Tibial nerve (tissue), 4 donors: ENCODE data around the gene AP1B1. TPM values are rescaled to one million over a fixed set of nuclear protein-coding genes. Genes with fewer than 3 reads are reported as not detected.

ENCODE experiments used
- DNase-seq, 2 donors: peaks; one replicate each; pipeline ENCODE4 v3.0.0-alpha.2; 2019; ENCODE audit warnings: low spot score in 2 of 2
- H3K27ac ChIP-seq, 4 donors: fragments of 200-600 bp; sonication (generic) in 3 of 4; one replicate each; pipeline ENCODE4 v1.5.1; 2017 to 2019; ENCODE audit warnings: mild to moderate bottlenecking in 1 of 4
- H3K27me3 ChIP-seq, 2 donors: fragments of 200-600 bp; sonication (generic) in 1 of 2; one replicate each; pipeline versions ENCODE4 v1.5.1 to v1.6.0; 2017 to 2019
- H3K36me3 ChIP-seq, 3 donors: fragments of 200-600 bp; sonication (generic); one replicate each; pipeline ENCODE4 v1.5.1; 2018 to 2019
- H3K4me1 ChIP-seq, 4 donors: fragments of 200-600 bp; sonication (generic) in 3 of 4; one replicate each; pipeline ENCODE4 v1.5.1; 2017 to 2019
- H3K4me3 ChIP-seq, 4 donors: fragments of 200-600 bp; sonication (generic) in 3 of 4; one replicate each; pipeline ENCODE4 v1.5.1; 2017 to 2019; ENCODE audit warnings: mild to moderate bottlenecking in 1 of 4, moderate library complexity in 1 of 4
- H3K9me3 ChIP-seq, 4 donors: fragments of 200-600 bp; sonication (generic) in 3 of 4; one replicate each; pipeline ENCODE4 v1.5.1; 2017 to 2019
- EP300 ChIP-seq, 2 donors: sonication (generic); formaldehyde crosslinking; IDR thresholded peaks; one replicate each; pipeline ENCODE4 v1.6.1; 2017; ENCODE audit warnings: antibody characterized with exemption in 2 of 2, mild to moderate bottlenecking in 1 of 2
- POLR2A ChIP-seq, 2 donors: fragments of 450-650 bp; IDR thresholded peaks; one replicate each; pipeline ENCODE4 v1.6.1; 2017; ENCODE audit warnings: antibody characterized with exemption in 2 of 2, mild to moderate bottlenecking in 2 of 2, moderate library complexity in 2 of 2
- WGBS, 2 donors: methylation state at CpG; one replicate each; pipeline ENCODE4 v1.1.5; 2018; 5-methylcytosine and 5-hydroxymethylcytosine counted together
- total RNA-seq, 4 donors: library from RNA; depleted of rRNA; stranded (reverse); fragments of >200 nt; gene quantifications; one replicate each; pipeline ENCODE4 v1.1.0, GENCODE V29; 2016
- TF ChIP-seq, protein P1 (sequence below), 5 experiments: fragments of 200-600 bp in 3 of 5; fragments of 450-650 bp in 2 of 5; sonication (generic) in 3 of 5; IDR thresholded peaks; one replicate each; pipeline ENCODE4 v1.5.1; 2016 to 2019; ENCODE audit warnings: antibody characterized with exemption in 5 of 5, mild to moderate bottlenecking in 3 of 5, moderate library complexity in 2 of 5

Gene AP1B1
- total RNA-seq, 4 donors from 2014 or later, result 51.3 to 93.3 (median 60.1) TPM

DNA sequence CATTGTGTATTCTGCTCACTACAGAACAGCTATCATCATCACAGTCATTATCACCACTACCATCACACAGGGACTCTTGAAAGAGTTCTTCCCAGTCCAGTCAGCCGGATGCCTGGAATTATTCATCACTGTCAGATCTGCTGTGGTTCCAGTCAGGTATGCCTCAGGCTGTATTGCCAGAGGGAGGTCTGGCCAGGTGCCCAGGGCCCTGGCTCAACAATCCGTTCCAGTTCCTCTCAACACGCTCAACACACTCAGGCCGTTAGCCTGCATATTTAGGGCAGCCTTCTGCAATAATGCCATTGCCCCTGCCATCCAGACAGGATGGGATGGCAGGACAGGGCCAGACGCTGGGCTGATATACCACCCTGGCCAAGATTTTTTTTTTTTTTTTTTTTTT lies 44.2 kb downstream of the AP1B1 start:
- Histone ChIP-seq H3K27me3 (no peaks in the 10 kb centered on the region), H3K36me3 (peaks cover 0 to 100% (median 37%) of the 10 kb centered on the region in 3 donors), H3K4me1 (no peaks in the 10 kb centered on the region), H3K9me3 (no peaks in the 10 kb centered on the region), H3K27ac (no peak overlapping the region), H3K4me3 (no peak overlapping the region)
- no peak for DNase-seq
- no peak for TF ChIP-seq POLR2A (IDR thresholded peaks at IDR 0.05)
- TF ChIP-seq, protein P1, sequence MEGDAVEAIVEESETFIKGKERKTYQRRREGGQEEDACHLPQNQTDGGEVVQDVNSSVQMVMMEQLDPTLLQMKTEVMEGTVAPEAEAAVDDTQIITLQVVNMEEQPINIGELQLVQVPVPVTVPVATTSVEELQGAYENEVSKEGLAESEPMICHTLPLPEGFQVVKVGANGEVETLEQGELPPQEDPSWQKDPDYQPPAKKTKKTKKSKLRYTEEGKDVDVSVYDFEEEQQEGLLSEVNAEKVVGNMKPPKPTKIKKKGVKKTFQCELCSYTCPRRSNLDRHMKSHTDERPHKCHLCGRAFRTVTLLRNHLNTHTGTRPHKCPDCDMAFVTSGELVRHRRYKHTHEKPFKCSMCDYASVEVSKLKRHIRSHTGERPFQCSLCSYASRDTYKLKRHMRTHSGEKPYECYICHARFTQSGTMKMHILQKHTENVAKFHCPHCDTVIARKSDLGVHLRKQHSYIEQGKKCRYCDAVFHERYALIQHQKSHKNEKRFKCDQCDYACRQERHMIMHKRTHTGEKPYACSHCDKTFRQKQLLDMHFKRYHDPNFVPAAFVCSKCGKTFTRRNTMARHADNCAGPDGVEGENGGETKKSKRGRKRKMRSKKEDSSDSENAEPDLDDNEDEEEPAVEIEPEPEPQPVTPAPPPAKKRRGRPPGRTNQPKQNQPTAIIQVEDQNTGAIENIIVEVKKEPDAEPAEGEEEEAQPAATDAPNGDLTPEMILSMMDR (IDR thresholded peaks at IDR 0.05), result no peak
- TF ChIP-seq EP300 (IDR thresholded peaks at IDR 0.05), result no peak
- 57 to 71% methylated on average over 5 of the region's 5 CpGs for WGBS, 2 donors

DNA sequence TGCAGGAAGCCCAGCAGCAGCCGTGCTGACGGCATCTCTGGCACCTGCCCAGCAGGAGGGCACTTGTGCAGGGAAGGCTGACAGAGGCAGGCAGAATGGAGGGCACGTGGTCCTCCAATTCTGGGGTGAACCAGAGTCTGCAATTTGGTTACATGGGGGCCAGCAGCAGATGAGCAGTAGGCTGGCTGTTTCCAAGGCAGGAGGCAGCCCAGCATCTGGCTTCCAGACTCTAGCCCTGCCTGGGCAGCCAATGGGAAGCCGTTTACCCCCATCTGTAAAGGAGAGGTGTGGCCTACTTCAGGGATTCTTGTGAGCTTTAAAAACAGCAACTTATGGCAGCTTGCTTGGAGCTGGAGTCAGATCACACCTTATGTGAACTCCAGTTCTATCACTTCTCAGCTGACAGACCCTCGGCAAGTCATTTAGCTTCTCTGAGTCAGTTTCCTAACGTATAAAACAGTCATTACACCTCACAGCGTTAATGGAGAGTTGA lies 45.0 kb downstream of the AP1B1 start:
- Histone ChIP-seq H3K4me3 (no peak overlapping the region), H3K4me1 (no peaks in the 10 kb centered on the region), H3K27ac (no peak overlapping the region), H3K36me3 (peaks cover 0 to 100% (median 38%) of the 10 kb centered on the region in 3 donors), H3K9me3 (no peaks in the 10 kb centered on the region), H3K27me3 (no peaks in the 10 kb centered on the region)
- no peak for DNase-seq
- WGBS, 2 donors, result 68 to 74% methylated on average over 6 to 7 of the region's 7 CpGs
- TF ChIP-seq, protein P1 (IDR thresholded peaks at IDR 0.05), result no peak
- TF ChIP-seq POLR2A (IDR thresholded peaks at IDR 0.05) (no peak), EP300 (IDR thresholded peaks at IDR 0.05) (no peak)

DNA sequence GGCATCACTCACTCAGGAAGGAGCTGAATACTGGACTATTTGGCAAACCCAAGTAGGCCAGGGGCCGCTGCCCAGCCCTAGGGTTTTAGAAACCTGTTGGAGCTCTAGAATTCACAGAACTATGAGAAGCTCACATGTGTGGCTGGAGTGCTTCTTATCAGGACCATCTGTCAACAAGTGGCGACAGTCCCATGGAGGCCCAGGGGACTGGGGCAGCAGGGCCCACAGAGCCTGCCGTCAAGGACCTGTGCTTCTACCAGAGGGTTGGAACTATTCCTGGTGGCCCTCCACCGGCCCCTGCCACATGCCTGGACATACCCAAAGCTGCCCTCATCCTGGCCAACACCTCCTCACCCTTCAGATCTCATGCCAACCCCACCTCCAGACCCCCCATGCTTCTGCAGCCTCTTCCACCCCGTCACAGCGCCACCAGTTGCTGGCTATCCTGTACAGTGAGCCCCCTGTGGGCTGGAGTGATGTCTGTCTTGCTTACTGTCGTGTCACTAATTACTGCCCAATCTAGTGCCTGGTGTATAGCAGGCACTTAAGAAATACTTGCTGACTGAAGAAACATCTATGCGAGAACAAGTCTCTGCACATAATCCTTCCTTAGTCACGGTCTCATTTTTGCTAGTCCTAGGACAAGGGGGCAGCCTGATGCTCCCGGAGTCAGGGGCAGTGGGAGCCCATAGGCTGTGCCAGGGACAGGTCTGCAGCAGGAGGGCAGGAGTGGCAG lies 45.6 kb downstream of the AP1B1 start:
- H3K27ac ChIP-seq, result no peak overlapping the region
- whole genome bisulfite sequencing, 2 donors, result 86 to 87% methylated on average over 10 of the region's 10 CpGs
- DNase-seq, result no peak
- no peaks in the 10 kb centered on the region for H3K27me3 ChIP-seq
- peaks cover 0 to 100% (median 41%) of the 10 kb centered on the region in 3 donors for H3K36me3 ChIP-seq
- no peaks in the 10 kb centered on the region for H3K9me3 ChIP-seq
- no peak for TF ChIP-seq POLR2A (IDR thresholded peaks at IDR 0.05)
- no peak for TF ChIP-seq EP300 (IDR thresholded peaks at IDR 0.05)
- TF ChIP-seq, protein P1 (IDR thresholded peaks at IDR 0.05), result no peak
- H3K4me1 ChIP-seq, result no peaks in the 10 kb centered on the region
- H3K4me3 ChIP-seq, result no peak overlapping the region

GRCh38 chr22:29342177-29342576 lies 46.2 kb downstream of the AP1B1 start:
- H3K27ac ChIP-seq, result no peak overlapping the region
- WGBS, 2 donors, result 89 to 95% methylated on average over 5 to 6 of the region's 6 CpGs
- H3K36me3 ChIP-seq, result peaks cover 0 to 100% (median 47%) of the 10 kb centered on the region in 3 donors
- H3K4me1 ChIP-seq, result no peaks in the 10 kb centered on the region
- no peaks in the 10 kb centered on the region for H3K27me3 ChIP-seq
- H3K4me3 ChIP-seq, result no peak overlapping the region
- no peaks in the 10 kb centered on the region for H3K9me3 ChIP-seq
- no peak for DNase-seq
- TF ChIP-seq, protein P1 (IDR thresholded peaks at IDR 0.05), result no peak
- TF ChIP-seq POLR2A (IDR thresholded peaks at IDR 0.05) (no peak), EP300 (IDR thresholded peaks at IDR 0.05) (no peak)

DNA sequence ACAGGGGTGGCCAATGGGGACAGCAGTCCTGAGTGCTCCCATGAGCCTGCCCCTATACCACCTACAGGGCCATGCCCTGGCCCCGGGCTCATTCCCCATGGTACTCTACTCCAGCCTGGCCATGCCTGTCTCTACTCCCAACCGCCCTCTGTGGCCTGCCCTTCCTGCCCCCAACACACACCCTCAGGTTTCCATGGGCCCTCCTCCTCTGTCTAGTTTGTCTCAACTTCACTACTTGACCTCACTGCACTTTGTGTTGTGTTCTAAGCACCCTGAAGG lies 46.6 kb downstream of the AP1B1 start:
- DNase-seq, result no peak
- no peak for TF ChIP-seq POLR2A (IDR thresholded peaks at IDR 0.05)
- TF ChIP-seq EP300 (IDR thresholded peaks at IDR 0.05), result no peak
- TF ChIP-seq, protein P1 (IDR thresholded peaks at IDR 0.05), result no peak
- H3K9me3 ChIP-seq, result no peaks in the 10 kb centered on the region
- no peak overlapping the region for H3K4me3 ChIP-seq
- no peaks in the 10 kb centered on the region for H3K27me3 ChIP-seq
- WGBS, 2 donors, result 77 to 100% methylated on average over 1 to 2 of the region's 2 CpGs
- H3K36me3 ChIP-seq, result peaks cover 0 to 100% (median 47%) of the 10 kb centered on the region in 3 donors
- no peaks in the 10 kb centered on the region for H3K4me1 ChIP-seq
- no peak overlapping the region for H3K27ac ChIP-seq
